Thyroid gland (tissue), 4 donors: ENCODE data around the gene MAPK8IP3. TPM values are rescaled to one million over a fixed set of nuclear protein-coding genes. Genes with fewer than 3 reads are reported as not detected.

Experiments used
- DNase-seq, 2 donors: peaks; one replicate each; pipeline ENCODE4 v3.0.0-alpha.2; 2019
- H3K27ac ChIP-seq, 3 donors: fragments of 200-600 bp; sonication (generic); 1 replicate in 2 of 3; 2 replicates in 1 of 3; pipeline ENCODE4 v1.5.1; 2016 to 2019; ENCODE audit warnings: mild to moderate bottlenecking in 1 of 3, moderate library complexity in 1 of 3
- H3K27me3 ChIP-seq: fragments of 200-600 bp; sonication (generic); one replicate; pipeline ENCODE4 v1.5.1; 2019
- H3K36me3 ChIP-seq, 2 donors: fragments of 200-600 bp; sonication (generic); one replicate each; pipeline ENCODE4 v1.5.1; 2016 to 2019
- H3K4me1 ChIP-seq, 2 donors: fragments of 200-600 bp; sonication (generic); one replicate each; pipeline ENCODE4 v1.5.1; 2017 to 2019
- H3K4me3 ChIP-seq, 3 donors: fragments of 200-600 bp; sonication (generic); replicated peaks in 1 of 3; 1 replicate in 2 of 3; 2 replicates in 1 of 3; pipeline ENCODE4 v1.5.1; 2016; ENCODE audit warnings: mild to moderate bottlenecking in 1 of 3
- H3K9me3 ChIP-seq: fragments of 200-600 bp; sonication (generic); one replicate; pipeline ENCODE4 v1.5.1; 2017
- CTCF ChIP-seq, 6 experiments: fragments of 200-600 bp in 3 of 6; fragments of 450-650 bp in 3 of 6; sonication (generic) in 3 of 6; IDR thresholded peaks; one replicate each; pipeline ENCODE4 v1.5.1; 2016 to 2019; ENCODE audit warnings: antibody characterized with exemption in 6 of 6, mild to moderate bottlenecking in 2 of 6, inconsistent platforms in 1 of 6, moderate library complexity in 1 of 6
- POLR2A ChIP-seq, 2 donors: fragments of 450-650 bp; IDR thresholded peaks; one replicate each; pipeline ENCODE4 v1.6.1; 2017; ENCODE audit warnings: antibody characterized with exemption in 2 of 2, mild to moderate bottlenecking in 2 of 2, moderate library complexity in 1 of 2
- WGBS, 2 donors: methylation state at CpG; one replicate each; pipeline ENCODE4 v1.1.5; 2017; 5-methylcytosine and 5-hydroxymethylcytosine counted together
- intact Hi-C: fragments of 100-400 bp; cut with DNase I; formaldehyde crosslinking; loops from one replicate; pipeline ENCODE4 v1.15.1; 2023
- total RNA-seq, 4 donors: library from RNA; depleted of rRNA; stranded (reverse); fragments of >200 nt; gene quantifications; one replicate each; pipeline ENCODE4 v1.2.3, GENCODE V29; 2016

The MAPK8IP3 gene
- total RNA-seq, 4 donors from 2014 or later, result 45.7 to 137 (median 60.4) TPM

DNA sequence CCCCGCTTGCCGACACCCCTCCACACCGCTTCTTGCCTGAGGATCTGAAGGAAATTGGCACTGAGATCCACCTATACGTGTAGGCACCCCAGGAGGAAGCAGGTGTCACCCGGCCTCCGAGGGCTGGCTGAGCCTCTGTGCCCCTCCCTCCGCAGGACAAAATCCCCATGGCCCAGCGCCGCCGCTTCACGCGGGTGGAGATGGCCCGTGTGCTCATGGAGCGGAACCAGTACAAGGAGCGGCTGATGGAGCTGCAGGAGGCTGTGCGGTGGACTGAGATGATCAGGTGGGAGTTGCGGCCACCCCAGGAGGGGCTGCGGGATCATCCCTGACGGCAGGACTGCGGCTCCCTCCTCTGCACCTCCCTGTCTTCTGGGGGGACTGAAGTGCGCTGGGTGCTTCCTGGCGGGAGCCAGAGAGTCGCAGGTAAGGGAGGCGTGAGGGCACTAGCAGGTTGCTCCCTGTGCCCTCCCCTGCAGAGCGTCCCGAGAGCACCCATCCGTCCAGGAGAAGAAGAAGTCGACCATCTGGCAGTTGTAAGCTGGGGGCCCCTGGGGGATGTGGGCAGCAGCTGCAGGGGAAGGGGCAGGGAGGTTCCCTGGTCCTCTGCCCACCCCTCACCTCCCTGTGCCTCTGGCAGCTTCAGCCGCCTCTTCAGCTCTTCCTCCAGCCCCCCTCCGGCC, 56.3 kb downstream of the MAPK8IP3 start:
- Histone ChIP-seq H3K27ac (no peak overlapping the region), H3K36me3 (peaks cover 47 to 62% of the 10 kb centered on the region in 2 donors), H3K27me3 (no peaks in the 10 kb centered on the region), H3K4me3 (no peak overlapping the region), H3K9me3 (no peaks in the 10 kb centered on the region), H3K4me1 (no peaks in the 10 kb centered on the region)
- 80 to 85% methylated on average over 19 to 20 of the region's 30 CpGs for WGBS, 2 donors
- no peak for DNase-seq
- no peak for TF ChIP-seq POLR2A (IDR thresholded peaks at IDR 0.05)
- TF ChIP-seq CTCF (IDR thresholded peaks at IDR 0.05), result no peak
- intact Hi-C loops, result no loop called here

DNA sequence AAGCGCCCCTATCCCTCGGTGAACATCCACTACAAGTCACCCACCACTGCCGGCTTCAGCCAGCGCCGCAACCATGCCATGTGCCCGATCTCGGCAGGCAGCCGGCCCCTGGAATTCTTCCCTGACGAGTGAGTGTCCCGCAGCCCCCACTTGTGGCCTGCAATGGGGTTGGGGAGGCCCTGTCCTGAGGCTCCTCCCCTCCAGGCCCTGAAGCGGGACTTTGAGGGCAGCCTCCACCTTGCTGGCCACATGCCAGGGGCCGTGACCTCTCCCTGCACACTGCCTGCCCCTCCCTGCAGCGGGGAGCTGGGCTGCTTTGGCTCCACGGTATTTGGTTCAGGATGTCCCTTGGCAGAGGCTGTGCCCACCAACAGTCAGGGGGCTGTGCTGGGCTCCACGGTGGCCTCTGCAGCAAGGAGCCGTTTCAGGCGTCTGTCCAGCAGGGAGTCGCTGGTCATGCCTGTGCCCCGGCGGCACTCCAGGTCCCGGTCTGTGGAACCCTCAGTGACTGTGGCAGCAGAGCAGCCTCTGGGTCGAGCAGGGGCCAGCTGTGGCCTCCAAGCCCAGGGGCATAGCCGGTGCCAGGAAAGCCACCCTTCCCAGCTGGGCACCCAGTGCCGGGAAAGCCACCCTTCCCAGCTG, 57.0 kb downstream of the MAPK8IP3 start:
- WGBS, 2 donors, result 91 to 93% methylated on average over 10 to 13 of the region's 24 CpGs

DNA sequence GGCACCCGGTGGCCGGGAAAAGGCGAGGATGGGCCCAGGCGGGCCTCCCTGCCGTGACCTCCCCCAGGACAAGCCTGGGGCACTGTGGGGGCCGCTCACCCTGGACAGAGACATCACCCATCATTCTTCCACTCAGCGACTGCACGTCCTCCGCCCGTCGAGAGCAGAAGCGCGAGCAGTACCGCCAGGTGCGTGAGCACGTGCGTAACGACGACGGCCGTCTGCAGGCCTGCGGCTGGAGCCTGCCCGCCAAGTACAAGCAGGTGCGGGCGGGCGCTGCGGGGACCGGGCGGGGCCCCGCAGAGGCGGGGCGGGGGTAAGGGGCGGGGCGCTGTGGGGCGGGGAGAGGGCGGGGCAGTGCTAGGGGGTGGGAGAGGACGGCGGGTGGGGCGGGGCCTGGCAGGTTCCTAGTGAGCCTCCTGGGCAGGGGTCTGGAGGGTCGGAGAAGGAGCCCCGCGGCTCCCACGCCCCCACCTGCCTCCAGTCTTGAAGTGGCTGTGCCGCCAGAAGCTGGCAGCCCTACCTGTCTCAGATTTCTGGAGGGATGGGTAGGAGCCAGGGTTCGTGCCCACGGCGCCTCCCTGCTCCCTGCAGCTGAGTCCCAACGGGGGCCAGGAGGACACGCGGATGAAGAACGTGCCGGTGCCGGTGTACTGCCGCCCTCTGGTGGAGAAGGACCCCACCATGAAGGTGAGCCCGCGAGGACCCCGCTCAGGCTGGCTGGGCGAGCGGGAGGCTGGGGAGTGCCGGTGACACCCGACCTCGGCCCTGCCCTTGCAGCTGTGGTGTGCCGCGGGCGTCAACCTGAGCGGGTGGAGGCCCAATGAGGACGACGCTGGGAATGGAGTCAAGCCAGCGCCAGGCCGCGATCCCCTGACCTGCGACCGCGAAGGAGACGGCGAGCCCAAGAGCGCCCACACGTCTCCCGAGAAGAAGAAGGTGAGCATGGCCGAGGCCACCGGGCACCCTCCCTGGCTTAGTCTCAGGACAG, 57.8 kb downstream of the MAPK8IP3 start:
- H3K9me3 ChIP-seq, result no peaks in the 10 kb centered on the region
- peaks cover 55 to 71% of the 10 kb centered on the region in 2 donors for H3K36me3 ChIP-seq
- DNase-seq, result no peak

More for the DNA sequence above, 57.0 kb downstream of the MAPK8IP3 start:
- Histone ChIP-seq H3K27me3 (no peaks in the 10 kb centered on the region), H3K27ac (no peak overlapping the region), H3K4me1 (no peaks in the 10 kb centered on the region), H3K9me3 (no peaks in the 10 kb centered on the region), H3K4me3 (no peak overlapping the region), H3K36me3 (peaks cover 53 to 67% of the 10 kb centered on the region in 2 donors)
- TF ChIP-seq POLR2A (IDR thresholded peaks at IDR 0.05), result no peak
- no peak for TF ChIP-seq CTCF (IDR thresholded peaks at IDR 0.05)
- no peak for DNase-seq
- intact Hi-C loops, result no loop called here

GRCh38 chr16:1764971-1765370, 59.0 kb downstream of the MAPK8IP3 start:
- intact Hi-C loops, result no loop called here
- no peak for DNase-seq
- WGBS, 2 donors, result 93 to 100% methylated on average over 10 to 21 of the region's 21 CpGs
- H3K4me1 ChIP-seq, result peaks cover 0 to under 1% of the 10 kb centered on the region in 2 donors
- no peaks in the 10 kb centered on the region for H3K27me3 ChIP-seq
- no peak for TF ChIP-seq POLR2A (IDR thresholded peaks at IDR 0.05)
- TF ChIP-seq CTCF (IDR thresholded peaks at IDR 0.05), result no peak
- peaks cover 55 to 70% of the 10 kb centered on the region in 2 donors for H3K36me3 ChIP-seq
- H3K4me3 ChIP-seq, result no peak overlapping the region
- H3K27ac ChIP-seq, result no peak overlapping the region
- H3K9me3 ChIP-seq, result no peaks in the 10 kb centered on the region

More for the DNA sequence above, 57.8 kb downstream of the MAPK8IP3 start:
- no peak overlapping the region for H3K4me3 ChIP-seq
- no peak overlapping the region for H3K27ac ChIP-seq
- TF ChIP-seq POLR2A (IDR thresholded peaks at IDR 0.05) (no peak), CTCF (IDR thresholded peaks at IDR 0.05) (peak in 1 of 6 experiments; percentile 8)
- intact Hi-C loops, result no loop called here
- no peaks in the 10 kb centered on the region for H3K27me3 ChIP-seq
- 93 to 95% methylated on average over 15 to 57 of the region's 81 CpGs for WGBS, 2 donors
- no peaks in the 10 kb centered on the region for H3K4me1 ChIP-seq
